Hypothalamus (tissue), 51 donors: ENCODE measurements around the gene PRLR.
A peak's percentile ranks its signal among the peaks of the same experiment; 100 is the strongest.
"Not testable (repeated sequence)": the region's sequence is repeated elsewhere in the genome, so short reads cannot be mapped to it uniquely, and the experiment has no call there.

Source experiments
- DNase-seq, 51 donors: peaks; one replicate each; lab custom pipeline; 2025; lab: John Stamatoyannopoulos, UW

Gene PRLR

DNA sequence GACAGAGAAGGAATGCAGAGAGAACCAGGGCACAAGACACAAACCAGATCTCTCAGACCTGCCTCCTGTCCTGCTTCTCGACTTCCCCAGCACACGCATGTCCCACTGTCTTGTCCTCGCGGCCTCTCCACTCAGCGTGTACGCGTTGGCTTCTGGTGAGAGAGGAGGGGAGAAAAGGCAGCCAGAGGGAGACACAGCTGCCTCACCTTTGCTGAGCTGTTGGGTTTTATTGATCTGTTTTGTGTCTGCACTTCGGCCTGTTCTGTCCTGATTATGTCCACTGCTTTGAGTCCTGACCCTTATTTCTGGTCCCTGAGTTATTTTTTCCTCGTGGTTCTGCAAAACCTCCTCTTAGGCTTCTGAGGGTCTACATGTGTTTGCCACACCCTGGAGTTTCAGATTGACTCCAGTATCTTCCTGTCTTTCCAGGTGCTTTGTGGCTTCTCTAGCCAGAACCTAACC is 95.0 kb downstream of the PRLR start:
- no peak for DNase-seq

DNA sequence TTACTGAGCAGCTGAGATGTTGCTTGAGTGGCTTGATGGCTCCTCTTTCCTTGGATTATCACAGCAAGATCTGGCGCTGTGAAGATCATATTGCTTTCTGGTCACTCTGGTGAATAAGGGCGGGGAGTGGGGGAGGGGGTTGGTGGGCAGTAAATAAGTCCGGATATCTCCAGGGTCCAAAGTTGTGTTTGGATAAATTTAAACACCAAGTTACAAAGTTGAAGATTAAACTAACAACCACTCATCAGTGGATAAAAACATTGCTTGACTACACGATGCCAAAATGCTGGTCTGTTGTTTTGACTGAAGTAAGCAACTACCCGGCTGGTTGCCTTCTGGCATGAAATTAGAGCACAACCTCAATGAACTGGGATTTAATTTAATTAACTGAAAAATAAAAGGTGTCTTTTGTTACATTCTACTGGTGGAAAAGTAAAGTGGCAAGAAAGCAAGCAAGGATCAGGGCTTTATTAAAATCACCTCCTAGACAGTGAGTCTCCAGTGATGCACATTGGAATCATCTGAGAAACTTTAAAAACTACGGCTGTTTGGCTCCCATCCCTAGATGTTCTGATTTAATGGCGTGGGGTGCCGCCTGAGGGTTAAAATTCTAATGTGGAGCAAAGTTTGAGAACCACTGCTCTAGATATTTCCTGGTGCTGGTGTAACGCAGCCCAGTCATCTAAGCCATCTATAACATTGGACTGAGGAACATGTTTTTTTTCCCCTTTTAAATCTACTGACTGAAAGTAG is 95.8 kb downstream of the PRLR start:
- DNase-seq: no peak

DNA sequence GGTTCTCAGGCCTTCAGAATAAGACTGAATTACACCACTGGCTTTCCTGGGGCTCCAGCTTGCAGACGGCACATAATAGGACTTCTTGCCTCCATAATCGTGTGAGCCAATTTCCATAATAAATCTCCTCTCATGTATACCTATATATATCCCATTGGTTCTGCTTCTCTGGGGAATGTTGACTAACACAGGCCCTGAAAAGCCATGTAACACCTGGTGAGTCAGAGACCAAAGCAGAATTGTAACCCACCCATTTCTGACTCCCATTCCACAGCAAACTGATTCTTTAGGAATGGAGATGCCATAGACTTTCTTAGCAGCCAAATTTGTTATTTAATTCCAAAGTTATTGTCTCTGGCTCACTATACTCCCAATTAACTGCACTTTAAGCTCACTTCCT is 97.1 kb downstream of the PRLR start:
- no peak for DNase-seq

DNA sequence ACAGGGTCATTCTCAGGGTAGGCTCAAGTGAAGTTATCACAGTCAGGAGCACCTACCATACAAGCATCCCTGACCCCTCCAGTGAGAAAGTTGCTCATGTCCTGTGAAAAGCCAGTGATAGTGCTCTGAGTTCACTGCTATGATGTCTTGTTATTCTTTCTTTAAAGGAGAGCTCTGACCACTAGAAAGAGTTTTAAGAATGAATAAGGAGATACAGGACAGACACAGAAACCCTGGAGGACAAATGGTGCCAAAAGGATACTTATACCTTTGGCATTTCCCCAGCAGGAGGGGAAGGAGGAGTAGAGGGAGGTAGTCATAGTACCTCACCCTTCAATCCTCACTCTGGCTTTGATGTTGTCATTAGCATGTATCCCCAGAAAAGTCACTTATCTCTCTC is 98.6 kb downstream of the PRLR start:
- DNase-seq: no peak

DNA sequence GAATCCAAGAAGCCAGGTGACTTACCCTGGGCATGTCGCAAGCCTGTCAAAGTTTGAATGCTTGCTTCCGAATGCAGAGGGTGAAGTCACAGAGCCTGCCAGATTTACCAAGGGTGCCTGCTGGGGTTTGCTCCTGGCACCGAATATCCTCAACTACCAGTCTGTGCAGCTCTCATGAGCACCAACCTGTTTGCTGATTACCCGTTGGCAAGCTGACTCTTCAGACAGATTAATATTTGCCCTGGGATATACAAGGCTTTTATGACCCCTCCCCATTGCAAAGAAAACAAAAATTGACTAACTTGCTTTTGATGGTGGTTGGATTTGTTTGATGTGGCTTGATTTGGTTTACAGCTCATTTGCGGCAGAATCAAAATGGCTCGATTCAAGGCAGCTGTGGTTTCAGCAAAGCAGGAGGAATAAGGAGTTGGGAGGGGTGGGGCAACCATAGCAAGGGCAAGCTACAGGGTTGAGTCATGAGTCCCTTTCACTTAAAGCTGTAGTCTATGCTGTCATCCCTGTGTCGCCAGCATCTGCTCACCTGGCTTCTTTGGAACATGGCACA is 100.3 kb downstream of the PRLR start:
- no peak for DNase-seq

DNA sequence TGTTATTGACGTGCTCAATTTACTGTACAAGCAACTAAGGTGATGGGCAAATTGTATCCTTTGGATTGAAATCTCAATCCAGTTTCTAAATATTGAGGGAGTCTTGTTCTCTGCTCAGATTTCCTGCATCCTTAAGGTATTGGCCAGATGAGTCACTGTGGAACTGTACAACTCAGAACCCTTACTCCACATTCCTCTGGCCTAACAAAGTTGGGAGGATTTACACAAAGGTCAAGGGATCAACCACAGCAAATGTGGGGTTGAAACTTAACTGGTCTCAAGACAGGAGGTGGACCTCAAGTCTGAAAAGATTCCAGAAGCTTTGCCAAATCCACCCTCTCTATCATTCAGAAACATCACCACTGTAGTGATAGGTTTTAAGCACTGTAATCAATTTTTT is 101.0 kb downstream of the PRLR start:
- DNase-seq: no peak

DNA sequence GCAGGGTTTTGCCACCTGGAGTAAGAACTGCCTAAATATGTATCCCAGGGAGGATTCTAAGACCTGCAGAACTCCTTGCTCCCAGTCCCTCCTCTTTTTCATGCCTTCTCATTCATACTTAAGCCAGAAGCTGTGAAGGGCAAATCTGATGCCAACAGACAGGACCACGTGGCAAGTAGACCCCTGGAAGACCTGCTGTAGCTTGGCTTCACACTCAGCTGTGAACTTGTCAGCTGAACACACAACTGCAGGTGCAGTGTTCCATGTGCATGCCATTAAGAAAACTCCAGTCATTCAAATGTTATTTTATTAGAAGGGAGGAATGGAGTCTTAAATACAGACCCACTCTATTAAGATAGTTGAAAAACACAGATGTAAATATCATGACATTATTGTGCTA is 103.3 kb downstream of the PRLR start:
- no peak for DNase-seq

DNA sequence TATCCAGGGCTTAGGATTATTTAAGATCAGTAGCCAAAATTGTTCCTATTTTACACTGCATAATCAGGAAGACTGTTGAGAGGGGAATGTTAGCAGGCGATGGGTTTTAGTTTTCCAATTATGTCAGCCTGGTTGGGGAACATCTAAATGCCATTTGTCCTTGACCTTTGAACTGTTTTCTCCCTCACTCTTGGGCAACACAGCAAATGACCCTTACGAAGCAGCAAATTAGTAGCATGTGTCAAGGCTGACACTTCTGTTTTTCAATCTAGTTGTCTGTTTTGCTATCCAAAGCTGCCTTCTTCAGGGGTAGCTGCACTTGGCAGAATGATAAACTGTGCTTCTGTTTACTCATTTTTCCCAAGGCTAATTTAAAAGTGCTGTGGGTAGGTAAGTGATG is 104.5 kb downstream of the PRLR start:
- DNase-seq: no peak

DNA sequence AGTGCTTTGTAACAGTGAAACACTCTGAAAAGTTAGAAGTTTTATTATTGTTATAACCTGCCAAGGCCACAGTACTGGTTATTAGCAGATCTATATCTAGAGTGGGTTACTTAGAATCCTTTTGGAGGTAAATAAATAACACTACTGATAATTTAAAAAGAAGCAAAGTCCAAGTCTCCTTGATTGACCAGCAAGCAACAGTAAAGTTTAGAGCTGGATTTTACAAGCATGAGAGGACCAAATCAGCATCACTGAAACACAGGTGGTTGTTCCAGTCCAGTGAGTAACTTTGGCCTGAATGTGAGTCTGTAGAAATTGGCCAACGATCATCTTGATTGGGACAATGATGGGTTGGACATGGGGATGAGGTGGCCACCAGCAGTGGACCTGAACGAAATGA is 105.4 kb downstream of the PRLR start:
- no peak for DNase-seq

DNA sequence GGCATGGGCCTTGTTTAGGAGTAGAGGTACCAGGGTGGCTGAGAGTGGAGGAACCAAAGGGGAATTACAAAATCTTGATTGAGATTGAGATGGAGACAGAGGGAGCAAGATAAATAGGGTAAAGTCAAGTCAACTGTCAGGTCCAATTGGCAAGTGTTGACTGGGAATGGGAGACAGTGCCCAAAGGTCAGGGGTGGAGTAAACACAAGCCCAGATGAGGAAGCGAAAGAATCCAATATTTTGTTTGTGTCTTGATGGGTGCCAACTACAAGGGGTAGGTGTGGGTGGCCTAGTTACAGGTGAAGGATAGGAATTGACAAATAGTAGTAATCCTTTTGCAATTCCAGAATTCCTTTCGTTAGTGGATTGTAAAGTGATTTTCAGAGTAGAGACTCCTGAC is 107.5 kb downstream of the PRLR start:
- DNase-seq: no peak

DNA sequence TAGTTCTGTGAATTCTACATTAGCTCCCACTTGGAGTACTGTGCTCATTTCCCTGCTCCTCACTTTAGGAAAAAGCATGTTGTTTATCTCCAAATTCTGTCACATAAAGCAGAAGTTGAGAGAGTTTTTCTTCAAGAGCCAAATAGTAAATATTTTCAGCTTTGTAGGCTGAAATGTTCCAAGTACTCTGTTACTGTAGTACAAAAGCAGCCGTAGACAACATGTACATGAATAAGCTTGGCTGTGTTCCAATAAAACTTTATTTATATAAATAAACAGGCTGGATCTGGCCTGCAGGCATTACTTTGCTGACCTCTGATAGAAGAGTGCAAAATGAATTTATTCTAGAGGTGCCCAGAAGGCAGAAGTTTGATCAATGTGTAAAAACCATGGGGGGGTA is 109.6 kb downstream of the PRLR start:
- no peak for DNase-seq

DNA sequence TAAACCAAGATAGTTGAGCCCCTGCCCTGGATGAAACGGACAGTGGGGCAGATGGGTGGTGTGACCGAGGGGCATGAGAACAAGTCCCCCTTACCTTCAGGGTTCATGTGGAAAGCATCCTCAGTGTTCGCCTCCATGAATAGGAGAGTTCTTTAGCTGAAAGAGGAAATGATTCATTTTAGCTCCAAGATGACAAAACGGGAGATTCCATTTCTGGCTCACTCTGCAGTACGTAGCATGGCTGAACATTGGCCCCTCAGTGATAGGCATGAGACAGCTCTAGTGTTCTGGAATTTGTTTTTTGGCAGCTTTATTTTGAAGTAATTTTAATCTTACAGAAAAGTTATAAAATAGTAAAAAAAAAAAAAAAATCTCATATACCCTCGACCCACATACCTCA is 112.3 kb downstream of the PRLR start:
- DNase-seq: no peak

DNA sequence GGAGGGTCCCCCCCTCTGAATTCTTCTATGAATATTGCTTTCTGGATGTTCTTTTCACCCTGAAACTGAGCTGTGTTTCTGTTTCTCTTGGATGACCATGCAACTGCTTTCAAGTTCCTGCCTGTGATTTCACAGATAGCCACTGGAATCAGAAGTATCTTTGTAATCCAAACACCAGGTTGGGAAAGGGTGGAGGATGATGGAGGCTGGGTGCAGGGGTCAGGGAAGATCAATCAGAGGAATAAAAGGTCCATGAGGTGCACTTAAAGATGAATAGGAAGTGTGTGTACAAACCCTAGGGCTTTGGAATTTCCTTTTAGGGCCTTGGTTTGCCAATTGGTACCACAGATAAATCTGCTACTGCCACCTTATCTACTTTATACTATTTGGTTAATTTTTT is 114.4 kb downstream of the PRLR start:
- DNase-seq: no peak

DNA sequence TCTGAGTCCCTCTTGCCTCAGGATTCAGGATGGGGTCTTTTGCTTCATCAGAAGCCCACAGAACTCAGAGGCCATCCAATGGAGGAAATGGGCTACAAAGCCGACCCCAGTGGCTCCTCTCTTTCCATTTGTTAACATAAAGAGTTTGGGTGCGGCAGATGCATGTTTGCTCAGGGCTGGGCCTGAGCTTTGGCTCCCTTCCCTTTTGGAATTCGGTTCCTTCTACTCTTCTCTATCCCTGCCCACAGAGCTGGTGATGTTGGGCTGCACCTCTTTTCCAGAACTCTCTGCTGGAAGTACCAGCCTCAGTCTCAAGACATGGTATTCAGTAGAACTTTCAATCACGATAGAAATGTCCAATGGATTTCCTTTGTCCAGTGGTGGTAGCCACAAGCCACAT is 115.6 kb downstream of the PRLR start:
- no peak for DNase-seq

DNA sequence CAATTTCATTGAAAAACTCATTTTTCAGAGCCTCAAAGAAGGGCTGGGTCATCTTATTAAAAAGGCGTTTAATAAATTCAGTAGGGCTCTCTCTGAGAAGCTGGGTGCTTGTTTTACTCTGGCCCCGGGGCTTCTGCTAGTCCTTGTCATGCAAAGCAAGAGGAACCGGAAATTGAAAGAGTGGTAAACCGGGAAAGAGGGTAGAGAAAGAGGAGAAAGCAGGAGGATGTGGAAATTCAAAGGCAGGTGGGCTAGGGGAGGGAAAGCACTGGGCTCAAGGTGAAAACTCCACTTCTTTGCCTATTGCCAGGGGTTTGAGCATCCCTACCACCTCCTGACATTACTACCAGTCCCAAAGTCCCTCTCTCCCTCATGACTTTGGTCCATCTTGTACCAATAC is 118.0 kb downstream of the PRLR start:
- DNase-seq: no peak

DNA sequence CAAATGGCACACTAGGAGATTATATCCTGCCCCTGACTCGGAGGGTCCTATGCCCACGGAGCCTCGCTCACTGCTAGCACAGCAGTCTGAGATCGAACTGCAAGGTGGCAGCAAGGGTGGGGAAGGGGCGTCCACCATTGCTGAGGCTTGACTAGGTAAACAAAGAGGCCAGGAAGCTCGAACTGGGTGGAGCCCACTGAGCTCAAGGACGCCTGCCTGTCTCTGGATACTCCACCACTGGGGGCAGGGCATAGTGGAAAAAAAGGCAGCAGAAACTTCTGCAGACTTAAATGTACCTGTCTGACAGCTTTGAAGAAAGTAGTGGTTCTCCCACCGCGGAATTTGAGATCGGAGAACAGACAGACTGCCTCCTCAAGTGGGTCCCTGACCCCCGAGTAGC is 125.7 kb downstream of the PRLR start:
- DNase-seq: not testable (repeated sequence)

DNA sequence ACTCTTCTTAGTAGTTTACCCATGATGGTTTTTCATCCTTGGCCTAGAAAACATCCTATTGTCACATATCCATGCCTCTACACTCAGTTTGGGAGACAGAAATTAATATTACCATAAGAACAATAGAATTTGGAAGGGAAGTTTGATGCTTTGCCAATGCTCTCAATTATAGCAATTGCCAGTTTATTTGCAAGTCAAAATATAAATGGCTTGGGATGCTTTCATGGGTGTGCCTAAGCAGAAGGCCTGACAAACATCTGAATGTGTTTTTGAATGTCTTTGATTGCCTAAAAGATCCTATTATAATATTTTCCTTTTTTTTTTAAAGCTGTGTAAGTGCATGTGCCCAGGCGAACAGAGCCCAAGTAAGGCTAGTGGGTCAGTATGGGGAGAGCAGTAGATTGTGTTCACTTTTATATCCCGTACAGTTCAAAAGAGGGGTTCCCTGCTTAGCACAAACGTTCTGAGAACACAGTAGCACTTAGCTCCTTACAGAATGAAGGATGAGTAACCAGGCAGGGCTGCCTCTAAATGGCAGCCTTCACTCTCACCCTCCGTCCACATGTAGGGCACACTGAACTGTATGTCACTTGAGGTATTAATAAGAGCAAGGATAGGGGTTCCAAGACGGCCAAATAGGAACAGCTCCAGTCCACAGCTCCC is 126.5 kb downstream of the PRLR start:
- no peak for DNase-seq

DNA sequence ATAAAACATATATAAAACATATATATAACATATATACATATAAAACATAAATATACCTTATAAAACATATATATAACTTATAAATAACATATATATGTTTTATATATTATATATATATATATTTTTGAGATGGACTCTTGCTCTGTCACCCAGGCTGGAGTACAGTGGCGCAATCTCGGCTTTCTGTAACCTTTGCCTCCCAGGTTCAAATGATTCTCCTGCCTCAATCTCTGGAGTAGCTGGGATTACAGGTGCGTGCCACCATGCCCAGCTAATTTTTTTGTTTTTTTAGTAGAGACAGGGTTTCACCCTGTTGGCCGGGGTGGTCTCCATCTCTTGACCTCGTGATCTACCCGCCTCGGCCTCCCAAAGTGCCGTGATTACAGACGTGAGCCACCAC is 128.6 kb downstream of the PRLR start:
- DNase-seq: not testable (repeated sequence)

DNA sequence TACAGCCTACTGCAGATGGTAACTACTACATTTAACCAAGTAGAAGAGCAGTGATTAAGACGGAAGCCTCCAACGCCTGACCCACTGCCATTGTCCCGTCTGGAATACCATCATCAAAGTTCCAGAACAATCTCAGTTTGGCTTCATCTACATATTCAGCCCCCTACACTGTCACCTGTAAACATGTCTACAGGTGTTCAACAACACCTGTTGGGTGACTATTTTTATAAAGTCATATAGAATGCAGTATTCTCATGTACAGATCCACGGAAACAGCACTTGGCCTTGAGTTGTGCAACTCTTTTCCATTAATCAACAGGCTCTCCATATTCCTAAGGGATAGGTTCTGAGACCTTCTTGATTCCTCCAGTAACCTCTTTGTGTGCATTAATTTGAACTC is 129.3 kb downstream of the PRLR start:
- no peak for DNase-seq

DNA sequence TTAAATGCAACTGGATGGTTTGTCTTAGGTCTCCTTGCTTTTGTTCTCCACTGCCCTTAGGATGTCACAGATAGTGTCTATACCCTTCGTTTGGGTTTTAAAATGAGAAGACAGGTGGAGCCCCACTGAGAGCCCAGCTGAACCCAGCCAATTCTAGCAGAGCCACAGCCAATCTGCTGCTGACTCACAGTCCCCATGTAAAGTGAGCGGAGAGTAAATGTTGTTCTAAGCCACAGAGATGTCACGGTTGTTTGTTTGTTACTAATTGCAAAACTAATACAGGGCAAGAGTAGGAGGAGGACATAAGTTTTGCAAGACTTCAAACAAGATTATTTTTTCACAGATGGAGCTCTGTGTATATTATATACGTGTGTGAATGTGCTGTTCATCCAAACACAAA is 132.1 kb downstream of the PRLR start:
- no peak for DNase-seq

DNA sequence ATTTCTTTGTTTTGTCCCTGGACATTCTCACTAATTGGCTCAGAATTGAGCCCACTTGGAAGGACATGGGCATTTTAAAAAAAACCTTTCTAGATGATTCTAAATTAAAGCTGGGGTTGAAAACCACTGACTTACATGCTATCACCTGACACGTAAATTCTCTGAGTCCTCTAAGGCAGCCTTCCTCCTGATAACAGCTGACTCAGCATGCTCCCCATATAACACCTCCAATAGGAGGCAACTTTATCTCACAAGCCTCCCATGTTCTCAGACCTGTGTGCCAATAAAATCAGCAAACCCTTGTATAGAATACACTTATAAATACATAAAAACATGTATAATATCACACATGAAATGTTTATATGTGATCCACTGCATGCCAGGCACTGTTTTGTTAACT is 133.4 kb downstream of the PRLR start:
- no peak for DNase-seq

DNA sequence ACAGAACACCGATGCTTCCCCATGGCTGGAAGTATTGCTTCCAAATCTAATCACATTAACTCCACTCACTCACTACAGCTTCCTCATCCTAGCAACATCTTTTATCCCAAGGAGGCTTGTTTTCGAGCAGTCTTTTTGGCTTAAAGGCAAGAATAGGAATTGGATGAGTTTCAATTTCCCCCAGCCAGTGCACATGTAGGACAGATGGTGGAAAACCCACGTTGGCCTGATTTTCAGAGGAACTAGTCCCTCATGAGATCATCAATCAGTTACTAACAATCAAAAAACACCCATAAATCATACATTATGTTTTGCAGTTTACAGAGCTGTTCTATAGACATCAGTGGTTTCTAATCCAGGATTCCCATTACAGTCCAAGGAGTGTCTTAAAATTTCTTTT is 134.1 kb downstream of the PRLR start:
- DNase-seq: peak in 1 of 51 donors; percentile 10
